Mucosa of descending colon (tissue), 3 donors: Measurements from ENCODE around the gene SNX8. TPM values are rescaled to one million over a fixed set of nuclear protein-coding genes. Genes with fewer than 3 reads are reported as not detected.

Source experiments
- ATAC-seq: fragments of 200-7000 bp; cut with Tn5 transposase; one replicate; pipeline ENCODE4 v1.9.1; 2020; ENCODE audit warnings: mild to moderate bottlenecking, moderate library complexity
- DNase-seq, 3 donors: peaks; one replicate each; pipeline ENCODE4 v3.0.0-alpha.2; 2020
- H3K36me3 ChIP-seq: fragments of 200-600 bp; one replicate; pipeline ENCODE4 v1.8.0; 2021; ENCODE audit warnings: low read depth, mild to moderate bottlenecking
- H3K4me1 ChIP-seq: fragments of 200-600 bp; one replicate; pipeline ENCODE4 v1.8.0; 2021; ENCODE audit warnings: low read depth, mild to moderate bottlenecking
- H3K4me3 ChIP-seq: fragments of 200-600 bp; one replicate; pipeline ENCODE4 v1.8.0; 2021; ENCODE audit warnings: mild to moderate bottlenecking
- H3K9me3 ChIP-seq: fragments of 200-600 bp; one replicate; pipeline ENCODE4 v1.8.0; 2021; ENCODE audit warnings: mild to moderate bottlenecking
- CTCF ChIP-seq: fragments of 200-600 bp; IDR thresholded peaks from one replicate; pipeline ENCODE4 v1.8.0; 2022; ENCODE audit warnings: antibody characterized with exemption, mild to moderate bottlenecking
- intact Hi-C, 2 donors: fragments of 100-400 bp; cut with DNase I in 1 of 2; cut with micrococcal nuclease in 1 of 2; formaldehyde crosslinking; loops; one replicate each; pipeline versions ENCODE4 v1.11.0 to v1.11.1; 2022; cut with DNase I, micrococcal nuclease
- total RNA-seq, 3 donors: library from RNA; stranded (reverse); fragmentation: NEBNext Ultra II Directional in 2 of 3; extraction: Animal tissue kit (Norgen Biotek cat#: 25700) in 2 of 3; gene quantifications; one replicate each; pipeline versions ENCODE4 v1.2.1 to v1.2.4, GENCODE V29; 2021 to 2023
- donor health status: DM: no; HTN: no; CAD: no; lungs with moderate emphysema.
- donor health status: DM: no; HTN: no; CAD: no.
- donor health status: DM: no; HTN: yes; CAD: no.

Gene SNX8
- total RNA-seq, 3 donors from 2014 or later = 20.8 to 30.1 (median 23.2) TPM

- DNase-seq = no peak
- intact Hi-C loops = no loop called here
- ATAC-seq = no peak
- TF ChIP-seq CTCF = no peak
- H3K9me3 ChIP-seq = no peaks in the 10 kb centered on the region
- no peaks in the 10 kb centered on the region for H3K36me3 ChIP-seq
- H3K4me1 ChIP-seq = no peaks in the 10 kb centered on the region
- H3K4me3 ChIP-seq = no peak overlapping the region
Measured at GRCh38 chr7:2223321-2223720, 90.9 kb downstream of the SNX8 start.

- ATAC-seq (no peak), DNase-seq (no peak)
- intact Hi-C loops = no loop called here
- Histone ChIP-seq H3K4me3 (no peak overlapping the region), H3K36me3 (no peaks in the 10 kb centered on the region), H3K4me1 (no peaks in the 10 kb centered on the region), H3K9me3 (no peaks in the 10 kb centered on the region)
- no peak for TF ChIP-seq CTCF
Measured at GRCh38 chr7:2222516-2222915, 91.7 kb downstream of the SNX8 start.

- intact Hi-C loops = no loop called here
- DNase-seq (no peak), ATAC-seq (no peak)
- H3K9me3 ChIP-seq = no peaks in the 10 kb centered on the region
- no peak for TF ChIP-seq CTCF
- H3K4me1 ChIP-seq = no peaks in the 10 kb centered on the region
- no peaks in the 10 kb centered on the region for H3K36me3 ChIP-seq
- no peak overlapping the region for H3K4me3 ChIP-seq
Measured at GRCh38 chr7:2220954-2221353, 93.3 kb downstream of the SNX8 start.

- no peaks in the 10 kb centered on the region for H3K36me3 ChIP-seq
- H3K4me1 ChIP-seq = no peaks in the 10 kb centered on the region
- intact Hi-C loops = no loop called here
- ATAC-seq = no peak
- DNase-seq = no peak
- no peaks in the 10 kb centered on the region for H3K9me3 ChIP-seq
- H3K4me3 ChIP-seq = no peak overlapping the region
- TF ChIP-seq CTCF = no peak
Measured at GRCh38 chr7:2220506-2220905, 93.7 kb downstream of the SNX8 start.

GRCh38 chr7:2220030-2220429, 94.2 kb downstream of the SNX8 start:
- no peak for ATAC-seq
- TF ChIP-seq CTCF = no peak
- no peak for DNase-seq
- H3K4me3 ChIP-seq = no peak overlapping the region
- H3K36me3 ChIP-seq = no peaks in the 10 kb centered on the region
- intact Hi-C loops = no loop called here
- no peaks in the 10 kb centered on the region for H3K9me3 ChIP-seq
- H3K4me1 ChIP-seq = no peaks in the 10 kb centered on the region

- TF ChIP-seq CTCF = no peak
- Histone ChIP-seq H3K36me3 (no peaks in the 10 kb centered on the region), H3K9me3 (no peaks in the 10 kb centered on the region), H3K4me1 (no peaks in the 10 kb centered on the region), H3K4me3 (no peak overlapping the region)
- intact Hi-C loops = no loop called here
- ATAC-seq = no peak
- no peak for DNase-seq
Measured at GRCh38 chr7:2219606-2220005, 94.6 kb downstream of the SNX8 start.
